ENCODE measurements around the gene MTR.

DNA sequence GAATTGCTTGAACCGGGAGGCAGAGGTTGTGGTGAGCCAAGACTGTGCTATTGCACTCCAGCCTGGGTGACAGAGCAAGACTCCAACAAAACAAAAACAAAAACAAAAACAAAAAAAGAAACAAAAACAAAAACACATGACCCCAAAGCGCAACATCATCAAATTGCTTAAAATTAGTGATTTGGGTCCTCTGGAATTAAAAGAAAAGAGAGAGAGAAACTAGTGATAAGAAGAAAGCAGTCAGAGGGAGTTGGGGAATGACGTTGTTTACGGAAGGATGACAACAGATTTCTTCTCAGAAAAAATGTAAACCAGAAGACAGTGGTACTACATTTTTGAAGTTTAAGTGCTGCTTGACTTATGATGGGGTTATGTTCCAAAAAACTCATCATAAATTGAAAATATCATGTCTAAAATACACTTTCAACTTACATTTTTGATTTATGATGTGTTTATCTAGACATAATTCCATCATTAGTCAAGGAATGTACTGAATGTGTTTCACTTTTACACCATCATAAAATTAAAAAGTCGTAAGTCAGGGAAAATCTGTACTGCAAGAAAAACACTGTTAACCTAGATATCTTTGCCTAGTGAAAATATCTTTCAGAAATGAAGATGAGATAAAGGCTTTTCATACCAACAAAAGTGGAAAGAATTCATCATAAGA is 121.2 kb downstream of the MTR start:
- no peak for TF ChIP-seq POLR2A (IDR thresholded peaks at IDR 0.05; ENCODE audit: low read depth, low read length)
- no peak for TF ChIP-seq TAF1 (IDR thresholded peaks at IDR 0.05; ENCODE audit: low read depth, low read length)
- TF ChIP-seq POLR2AphosphoS5 (IDR thresholded peaks at IDR 0.05; ENCODE audit: low read depth, low read length), result no peak

Measured in GM12891 (cell line).